IMR-90 (cell line): ENCODE measurements around the gene FAM24B. TPM values are rescaled to one million over a fixed set of nuclear protein-coding genes. Genes with fewer than 3 reads are reported as not detected.

Experiments
- ATAC-seq: fragments of 200-7000 bp; cut with Tn5 transposase; 2 replicates; pipeline ENCODE4 v1.9.1; 2020; ENCODE audit warnings: low read depth, mild to moderate bottlenecking, moderate library complexity
- BruUV-seq: library from RNA; stranded (reverse); fragments of 400-500 nt; replicated peaks from 2 replicates; lab custom pipeline; 2021; lab: Mats Ljungman, UMichigan
- CTCF ChIA-PET: fragments of 300-600 bp; formaldehyde crosslinking; extraction: SDS; loops from one replicate; lab custom pipeline; 2021; ENCODE audit warnings: antibody characterized with exemption; lab: Yijun Ruan, JAX
- POLR2A ChIA-PET: fragments of 300-600 bp; sonication (Branson Sonifier 250); formaldehyde crosslinking; loops from one replicate; lab custom pipeline; 2022; ENCODE audit warnings: antibody characterized with exemption; ENCODE audit not compliant: unreplicated experiment; lab: Charles Lee
- DNase-seq: peaks from one replicate; pipeline ENCODE4 v3.0.0; 2013
- H2AFZ ChIP-seq: replicated peaks from 2 replicates; pipeline ENCODE3; 2013; ENCODE audit warnings: low read length, mild to moderate bottlenecking; ENCODE audit not compliant: poor library complexity
- H2AK5ac ChIP-seq: 2 replicates; pipeline ENCODE4 v1.6.1; 2013; ENCODE audit warnings: low read depth, low read length, inconsistent platforms
- H2AK9ac ChIP-seq: replicated peaks from 2 replicates; pipeline ENCODE3; 2013; ENCODE audit warnings: mild to moderate bottlenecking, low read depth, low read length, moderate library complexity; ENCODE audit not compliant: poor library complexity
- H2BK120ac ChIP-seq: 2 replicates; pipeline ENCODE4 v1.6.1; 2013; ENCODE audit warnings: low read depth, low read length, inconsistent platforms
- H2BK15ac ChIP-seq: 3 replicates; pipeline ENCODE4 v1.6.1; 2013; ENCODE audit warnings: low read depth, low read length, inconsistent platforms
- H2BK20ac ChIP-seq: 2 replicates; pipeline ENCODE4 v1.6.1; 2013; ENCODE audit warnings: low read depth, mild to moderate bottlenecking, inconsistent platforms, low read length, moderate library complexity
- H2BK5ac ChIP-seq: 2 replicates; pipeline ENCODE4 v1.6.1; 2013; ENCODE audit warnings: mild to moderate bottlenecking, low read depth, low read length, inconsistent platforms; ENCODE audit not compliant: poor library complexity, severe bottlenecking
- H3K14ac ChIP-seq: replicated peaks from 2 replicates; pipeline ENCODE4 v1.6.1; 2013; ENCODE audit warnings: low read depth, low read length, inconsistent platforms
- H3K18ac ChIP-seq: 2 replicates; pipeline ENCODE4 v1.6.1; 2013; ENCODE audit warnings: low read depth, low read length, control low read depth
- H3K23ac ChIP-seq: 2 replicates; pipeline ENCODE4 v1.6.1; 2013; ENCODE audit warnings: low read depth, low read length, inconsistent platforms
- H3K27ac ChIP-seq: 2 replicates; pipeline ENCODE4 v1.5.1; 2013; ENCODE audit warnings: mild to moderate bottlenecking, control low read depth, low read length; ENCODE audit not compliant: insufficient read depth
- H3K27me3 ChIP-seq: 2 replicates; pipeline ENCODE4 v1.6.1; 2013; ENCODE audit warnings: low read length; ENCODE audit not compliant: control insufficient read depth, insufficient read depth
- H3K36me3 ChIP-seq: 2 replicates; pipeline ENCODE4 v1.6.1; 2013; ENCODE audit warnings: low read length, mixed read lengths; ENCODE audit not compliant: control insufficient read depth, insufficient read depth
- H3K4ac ChIP-seq: 2 replicates; pipeline ENCODE4 v1.6.1; 2013; ENCODE audit warnings: low read depth, low read length, inconsistent platforms
- H3K4me1 ChIP-seq: 2 replicates; pipeline ENCODE4 v1.6.1; 2013; ENCODE audit warnings: low read length, mixed read lengths; ENCODE audit not compliant: control insufficient read depth, insufficient read depth
- H3K4me2 ChIP-seq: 2 replicates; pipeline ENCODE4 v1.6.1; 2013; ENCODE audit warnings: low read depth, mild to moderate bottlenecking, control low read depth, low read length, moderate library complexity
- H3K4me3 ChIP-seq: 2 replicates; pipeline ENCODE4 v1.5.1; 2013; ENCODE audit warnings: low read depth, mild to moderate bottlenecking, control low read depth, low read length, moderate library complexity; ENCODE audit not compliant: insufficient read depth
- H3K56ac ChIP-seq: 2 replicates; pipeline ENCODE4 v1.6.1; 2013; ENCODE audit warnings: low read length, inconsistent platforms; ENCODE audit not compliant: insufficient read depth; ENCODE audit errors: extremely low read depth
- H3K79me1 ChIP-seq, 2 experiments: 2 replicates each; pipeline ENCODE4 v1.6.1; 2013; ENCODE audit warnings: low read length in 2 of 2, inconsistent platforms in 1 of 2, low read depth in 1 of 2
- H3K9ac ChIP-seq: 2 replicates; pipeline ENCODE4 v1.6.1; 2013; ENCODE audit warnings: low read depth, low read length, control low read depth
- H3K9me1 ChIP-seq: 2 replicates; pipeline ENCODE4 v1.6.1; 2013; ENCODE audit warnings: low read length, inconsistent platforms; ENCODE audit not compliant: insufficient read depth
- H3K9me3 ChIP-seq: 2 replicates; pipeline ENCODE4 v1.6.1; 2013; ENCODE audit warnings: low read length; ENCODE audit not compliant: control insufficient read depth, insufficient read depth
- H4K20me1 ChIP-seq: 2 replicates; pipeline ENCODE4 v1.6.1; 2013; ENCODE audit warnings: low read length, inconsistent platforms; ENCODE audit not compliant: insufficient read depth
- H4K5ac ChIP-seq: 2 replicates; pipeline ENCODE4 v1.6.1; 2013; ENCODE audit warnings: mild to moderate bottlenecking, low read depth, low read length, control low read depth
- H4K8ac ChIP-seq, 2 experiments: 2 replicates each; pipeline ENCODE4 v1.6.1; 2013; ENCODE audit warnings: low read depth in 2 of 2, low read length in 2 of 2, control low read depth in 1 of 2, inconsistent platforms in 1 of 2
- H4K91ac ChIP-seq: 2 replicates; pipeline ENCODE4 v1.6.1; 2013; ENCODE audit warnings: low read depth, low read length, inconsistent platforms; ENCODE audit not compliant: insufficient read depth
- CEBPB ChIP-seq: IDR thresholded peaks from 2 replicates; pipeline ENCODE4 v1.6.1; 2012; ENCODE audit warnings: low read depth, low read length, improper control_type of control experiment
- CHD1 ChIP-seq: IDR thresholded peaks from 2 replicates; pipeline ENCODE4 v1.6.1; 2012; ENCODE audit warnings: low read depth, low read length, improper control_type of control experiment
- MAFK ChIP-seq: IDR thresholded peaks from 2 replicates; pipeline ENCODE4 v1.6.1; 2012; ENCODE audit warnings: low read depth, low read length, improper control_type of control experiment
- MAZ ChIP-seq: IDR thresholded peaks from 2 replicates; pipeline ENCODE4 v1.6.1; 2012; ENCODE audit warnings: low read depth, mild to moderate bottlenecking, low read length, improper control_type of control experiment, moderate library complexity, borderline replicate concordance
- POLR2A ChIP-seq: IDR thresholded peaks from 2 replicates; pipeline ENCODE4 v1.6.1; 2012; ENCODE audit warnings: mild to moderate bottlenecking, low read depth, low read length
- RCOR1 ChIP-seq: IDR thresholded peaks from 2 replicates; pipeline ENCODE4 v1.6.1; 2012; ENCODE audit warnings: mild to moderate bottlenecking, low read length, improper control_type of control experiment; ENCODE audit not compliant: insufficient replicate concordance
- SMC3 ChIP-seq: fragments of 150-350 bp; IDR thresholded peaks from 2 replicates; pipeline ENCODE4 v1.6.1; 2016; ENCODE audit warnings: low read depth, mild to moderate bottlenecking, antibody characterized with exemption, low read length, moderate library complexity
- dilution Hi-C: fragments of 300-500 bp; cut with HindIII; formaldehyde crosslinking; loops from one replicate; pipeline ENCODE4 v1.14.3; 2018; ENCODE audit warnings: low sequenced_read_pairs; ENCODE audit not compliant: unreplicated experiment
- in situ Hi-C: fragments of 300-500 bp; cut with MboI; formaldehyde crosslinking; loops from 3 replicates; pipeline ENCODE4 v1.14.3; 2019; ENCODE audit warnings: low sequenced_read_pairs, inconsistent platforms, mixed read lengths
- intact Hi-C: fragments of 100-400 bp; cut with micrococcal nuclease; formaldehyde crosslinking; loops from 2 replicates; pipeline ENCODE4 v1.10.0; 2022
- polyA plus RNA-seq, 3 experiments: library from polyadenylated mRNA; depleted of rRNA; stranded (reverse); fragments of >200 nt; gene quantifications; 2 replicates each; pipeline ENCODE4 v1.2.3, GENCODE V29; 2012; ENCODE audit warnings: low replicate concordance in 1 of 3
- total RNA-seq: library from RNA; depleted of rRNA; stranded (reverse); fragments of >200 nt; gene quantifications from 2 replicates; pipeline ENCODE4 v1.2.3, GENCODE V29; 2012

Gene FAM24B
- total and polyA plus RNA-seq, 2 of the 4 experiments (the other 2 are of a cell fraction), result 1.6 to 4.3 TPM

DNA sequence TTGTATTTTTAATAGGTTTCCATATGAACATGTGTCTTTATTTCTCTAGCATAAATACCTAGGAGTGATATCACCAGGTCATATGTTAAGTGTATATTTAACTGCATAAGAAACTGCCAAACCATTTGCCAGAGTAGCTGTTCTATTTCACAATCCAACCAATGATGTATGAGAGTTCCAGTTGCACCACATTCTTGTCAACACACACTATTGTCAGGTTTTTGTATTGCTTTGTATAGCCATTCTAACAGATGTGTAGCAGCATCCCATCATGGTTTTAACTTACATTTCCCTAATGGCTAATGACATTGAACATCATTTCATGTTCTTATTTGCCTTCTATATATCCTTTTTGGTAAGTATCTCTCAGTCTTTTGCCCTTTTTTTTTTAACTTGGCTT is 37.8 kb downstream of the FAM24B start:
- intact Hi-C loops (no loop called here), in situ Hi-C loops (no loop called here), dilution Hi-C loops (no loop called here)
- ChIA-PET CTCF (no interaction called here), POLR2A (no interaction called here)
- H4K8ac ChIP-seq, result no peak overlapping the region
- no peak overlapping the region for H4K91ac ChIP-seq
- no peak overlapping the region for H3K56ac ChIP-seq
- no peaks in the 10 kb centered on the region for H3K4me1 ChIP-seq
- H4K20me1 ChIP-seq, result no peaks in the 10 kb centered on the region
- H2AK9ac ChIP-seq, result no peak overlapping the region
- no peak overlapping the region for H4K5ac ChIP-seq
- H3K18ac ChIP-seq, result no peak overlapping the region
- H3K79me1 ChIP-seq, result no peaks in the 10 kb centered on the region
- H3K4ac ChIP-seq, result no peak overlapping the region
- no peak for ATAC-seq
- H3K36me3 ChIP-seq, result no peaks in the 10 kb centered on the region
- H3K4me3 ChIP-seq, result no peak overlapping the region
- H3K23ac ChIP-seq, result no peak overlapping the region
- H2BK120ac ChIP-seq, result no peak overlapping the region
- H3K27ac ChIP-seq, result no peak overlapping the region
- no peak overlapping the region for H3K9ac ChIP-seq
- H2BK20ac ChIP-seq, result no peak overlapping the region
- H3K9me3 ChIP-seq, result no peaks in the 10 kb centered on the region
- H2BK15ac ChIP-seq, result no peak overlapping the region
- no TSS peak for BruUV-seq
- H3K9me1 ChIP-seq, result peaks cover 3% of the 10 kb centered on the region; the same call in 1 of the 2 replicates
- H2AFZ ChIP-seq, result no peak overlapping the region
- TF ChIP-seq MAFK (no peak), CEBPB (peak; percentile 28; the same call in 1 of the 2 replicates), RCOR1 (no peak), SMC3 (no peak), POLR2A (no peak), MAZ (no peak), CHD1 (no peak)
- no peak overlapping the region for H2BK5ac ChIP-seq
- no peak for DNase-seq
- no peak overlapping the region for H3K4me2 ChIP-seq
- no peak overlapping the region for H3K14ac ChIP-seq
- no peaks in the 10 kb centered on the region for H3K27me3 ChIP-seq
- no peak overlapping the region for H2AK5ac ChIP-seq
